A673 (cell line): ENCODE measurements around the gene ADCY3.

Experiments used
- EZH2 ChIP-seq: fragments of 200-600 bp; sonication (generic); IDR thresholded peaks from 2 replicates; pipeline ENCODE4 v1.6.1; 2017; ENCODE audit warnings: borderline replicate concordance, low read depth, mild to moderate bottlenecking, mixed read lengths, antibody characterized with exemption, low read length; ENCODE audit not compliant: poor library complexity, severe bottlenecking
- TF ChIP-seq, protein P1 (sequence below): fragments of 300-800, 200-600 bp; sonication (generic); conservative IDR thresholded peaks from 2 replicates; pipeline ENCODE4 v1.5.1; 2017; ENCODE audit warnings: low read depth, mild to moderate bottlenecking, antibody characterized with exemption, low read length, moderate library complexity, mixed read lengths

DNA sequence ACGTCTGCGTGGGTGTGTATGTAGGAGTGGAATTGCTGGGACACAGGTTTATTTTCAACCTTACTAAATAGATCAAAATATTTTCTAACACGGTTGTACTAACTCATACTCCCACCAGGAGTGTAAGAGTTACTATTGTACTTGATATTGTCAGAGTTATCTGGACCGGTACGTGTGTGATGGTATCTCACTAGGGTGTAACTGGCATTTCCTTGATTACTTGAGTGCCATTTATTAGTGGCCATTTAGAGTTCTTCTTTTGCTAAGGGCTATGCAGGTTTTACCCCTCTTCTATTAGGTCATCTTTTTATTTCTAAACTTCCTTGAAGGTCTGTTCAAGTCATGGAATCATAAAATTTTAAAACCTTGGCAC lies 93.3 kb downstream of the ADCY3 start:
- TF ChIP-seq EZH2: no peak
- TF ChIP-seq, protein P1, sequence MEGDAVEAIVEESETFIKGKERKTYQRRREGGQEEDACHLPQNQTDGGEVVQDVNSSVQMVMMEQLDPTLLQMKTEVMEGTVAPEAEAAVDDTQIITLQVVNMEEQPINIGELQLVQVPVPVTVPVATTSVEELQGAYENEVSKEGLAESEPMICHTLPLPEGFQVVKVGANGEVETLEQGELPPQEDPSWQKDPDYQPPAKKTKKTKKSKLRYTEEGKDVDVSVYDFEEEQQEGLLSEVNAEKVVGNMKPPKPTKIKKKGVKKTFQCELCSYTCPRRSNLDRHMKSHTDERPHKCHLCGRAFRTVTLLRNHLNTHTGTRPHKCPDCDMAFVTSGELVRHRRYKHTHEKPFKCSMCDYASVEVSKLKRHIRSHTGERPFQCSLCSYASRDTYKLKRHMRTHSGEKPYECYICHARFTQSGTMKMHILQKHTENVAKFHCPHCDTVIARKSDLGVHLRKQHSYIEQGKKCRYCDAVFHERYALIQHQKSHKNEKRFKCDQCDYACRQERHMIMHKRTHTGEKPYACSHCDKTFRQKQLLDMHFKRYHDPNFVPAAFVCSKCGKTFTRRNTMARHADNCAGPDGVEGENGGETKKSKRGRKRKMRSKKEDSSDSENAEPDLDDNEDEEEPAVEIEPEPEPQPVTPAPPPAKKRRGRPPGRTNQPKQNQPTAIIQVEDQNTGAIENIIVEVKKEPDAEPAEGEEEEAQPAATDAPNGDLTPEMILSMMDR: no peak
